ENCODE data around the gene CRY2. TPM values are rescaled to one million over a fixed set of nuclear protein-coding genes. Genes with fewer than 3 reads are reported as not detected.

CRY2 gene
- total RNA-seq, 6 experiments from 2014 or later = 19.6 to 104 (median 31.5) TPM

DNA sequence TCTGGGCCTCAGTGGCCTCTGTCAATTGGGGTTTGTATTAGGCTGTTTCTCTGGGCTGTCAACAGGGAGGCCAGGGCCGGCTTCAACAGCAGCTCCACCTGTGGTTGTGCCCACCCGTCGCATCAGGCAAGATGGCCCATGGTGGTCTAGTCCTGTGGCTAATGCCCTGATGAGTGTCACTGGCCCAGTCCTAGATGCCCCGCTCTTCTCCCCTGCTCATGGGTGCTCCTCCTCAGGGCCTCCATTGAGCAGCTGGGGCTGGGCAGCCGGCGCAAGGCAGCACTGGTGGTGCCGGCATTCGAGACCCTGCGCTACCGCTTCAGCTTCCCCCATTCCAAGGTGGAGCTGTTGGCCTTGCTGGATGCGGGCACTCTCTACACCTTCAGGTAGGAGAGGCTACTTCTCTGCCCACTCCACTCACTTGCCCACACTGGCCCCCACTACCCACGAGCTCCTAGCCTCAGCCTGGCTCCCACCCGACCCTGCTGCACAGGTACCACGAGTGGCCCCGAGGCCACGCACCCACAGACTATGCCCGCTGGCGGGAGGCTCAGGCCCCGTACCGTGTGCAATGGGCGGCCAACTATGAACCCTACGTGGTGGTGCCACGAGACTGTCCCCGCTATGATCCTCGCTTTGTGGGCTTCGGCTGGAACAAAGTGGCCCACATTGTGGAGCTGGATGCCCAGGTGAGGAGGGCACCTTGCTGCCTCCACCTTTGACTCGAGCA lies 80.6 kb downstream of the CRY2 start:
- DNase-seq = peak in 1 of 3 donors; percentile 38
- 100% methylated on average over 1 of the region's 27 CpGs for WGBS (ENCODE audit: insufficient coverage, low coverage, low lambda C conversion rate, missing lambda C conversion rate)

DNA sequence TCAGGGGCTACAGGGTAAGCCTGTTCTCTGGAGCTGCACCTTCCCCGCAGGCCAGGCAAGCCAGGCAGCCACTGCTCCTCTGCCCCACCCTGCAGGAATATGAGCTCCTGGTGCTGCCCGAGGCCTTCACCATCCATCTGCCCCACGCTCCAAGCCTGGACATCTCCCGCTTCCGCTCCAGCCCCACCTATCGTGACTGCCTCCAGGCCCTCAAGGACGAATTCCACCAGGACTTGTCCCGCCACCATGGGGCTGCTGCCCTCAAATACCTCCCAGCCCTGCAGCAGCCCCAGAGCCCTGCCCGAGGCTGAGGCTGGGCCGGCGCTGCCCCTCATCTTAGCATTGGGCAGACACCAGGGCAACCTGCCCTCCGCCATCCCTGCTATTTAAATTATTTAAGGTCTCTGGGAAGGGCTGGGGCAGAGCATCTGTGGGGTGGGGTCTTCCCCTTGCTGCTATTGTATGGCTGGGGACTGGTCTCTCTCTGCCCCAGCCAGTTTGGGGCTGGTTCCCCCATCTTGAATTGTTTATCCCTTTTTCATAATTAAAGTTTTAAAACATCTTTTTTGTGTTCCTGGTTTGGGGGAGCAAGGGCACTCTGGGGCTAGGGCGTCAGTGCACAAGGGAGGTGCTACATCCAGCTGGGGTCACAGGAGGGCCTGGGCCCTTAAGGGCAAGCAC lies 81.4 kb downstream of the CRY2 start:
- Histone ChIP-seq H3K36me3 (no peaks in the 10 kb centered on the region), H3K9me3 (no peaks in the 10 kb centered on the region), H3K4me1 (peaks cover 0 to 9% (median 4%) of the 10 kb centered on the region in 4 donors), H3K27ac (no peak overlapping the region), H3K27me3 (no peaks in the 10 kb centered on the region), H3K4me3 (no peak overlapping the region)
- ATAC-seq (no peak), DNase-seq (peak in 1 of 3 donors; percentile 41)
- intact Hi-C loops (cut with DNase I) = no loop called here
- TF ChIP-seq, protein P1, sequence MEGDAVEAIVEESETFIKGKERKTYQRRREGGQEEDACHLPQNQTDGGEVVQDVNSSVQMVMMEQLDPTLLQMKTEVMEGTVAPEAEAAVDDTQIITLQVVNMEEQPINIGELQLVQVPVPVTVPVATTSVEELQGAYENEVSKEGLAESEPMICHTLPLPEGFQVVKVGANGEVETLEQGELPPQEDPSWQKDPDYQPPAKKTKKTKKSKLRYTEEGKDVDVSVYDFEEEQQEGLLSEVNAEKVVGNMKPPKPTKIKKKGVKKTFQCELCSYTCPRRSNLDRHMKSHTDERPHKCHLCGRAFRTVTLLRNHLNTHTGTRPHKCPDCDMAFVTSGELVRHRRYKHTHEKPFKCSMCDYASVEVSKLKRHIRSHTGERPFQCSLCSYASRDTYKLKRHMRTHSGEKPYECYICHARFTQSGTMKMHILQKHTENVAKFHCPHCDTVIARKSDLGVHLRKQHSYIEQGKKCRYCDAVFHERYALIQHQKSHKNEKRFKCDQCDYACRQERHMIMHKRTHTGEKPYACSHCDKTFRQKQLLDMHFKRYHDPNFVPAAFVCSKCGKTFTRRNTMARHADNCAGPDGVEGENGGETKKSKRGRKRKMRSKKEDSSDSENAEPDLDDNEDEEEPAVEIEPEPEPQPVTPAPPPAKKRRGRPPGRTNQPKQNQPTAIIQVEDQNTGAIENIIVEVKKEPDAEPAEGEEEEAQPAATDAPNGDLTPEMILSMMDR (IDR thresholded peaks at IDR 0.05) = no peak
- no peak for TF ChIP-seq POLR2A (IDR thresholded peaks at IDR 0.05)
- 87% methylated on average over 3 of the region's 13 CpGs for WGBS (ENCODE audit: insufficient coverage, low coverage, low lambda C conversion rate, missing lambda C conversion rate)

More for the DNA sequence above, 80.6 kb downstream of the CRY2 start:
- Histone ChIP-seq H3K9me3 (no peaks in the 10 kb centered on the region), H3K4me3 (no peak overlapping the region), H3K36me3 (no peaks in the 10 kb centered on the region), H3K4me1 (peaks cover 0 to 4% (median under 1%) of the 10 kb centered on the region in 4 donors), H3K27me3 (no peaks in the 10 kb centered on the region), H3K27ac (no peak overlapping the region)
- TF ChIP-seq POLR2A (IDR thresholded peaks at IDR 0.05) = no peak
- TF ChIP-seq, protein P1 (IDR thresholded peaks at IDR 0.05) = no peak
- ATAC-seq = no peak
- intact Hi-C loops (cut with DNase I) = no loop called here

DNA sequence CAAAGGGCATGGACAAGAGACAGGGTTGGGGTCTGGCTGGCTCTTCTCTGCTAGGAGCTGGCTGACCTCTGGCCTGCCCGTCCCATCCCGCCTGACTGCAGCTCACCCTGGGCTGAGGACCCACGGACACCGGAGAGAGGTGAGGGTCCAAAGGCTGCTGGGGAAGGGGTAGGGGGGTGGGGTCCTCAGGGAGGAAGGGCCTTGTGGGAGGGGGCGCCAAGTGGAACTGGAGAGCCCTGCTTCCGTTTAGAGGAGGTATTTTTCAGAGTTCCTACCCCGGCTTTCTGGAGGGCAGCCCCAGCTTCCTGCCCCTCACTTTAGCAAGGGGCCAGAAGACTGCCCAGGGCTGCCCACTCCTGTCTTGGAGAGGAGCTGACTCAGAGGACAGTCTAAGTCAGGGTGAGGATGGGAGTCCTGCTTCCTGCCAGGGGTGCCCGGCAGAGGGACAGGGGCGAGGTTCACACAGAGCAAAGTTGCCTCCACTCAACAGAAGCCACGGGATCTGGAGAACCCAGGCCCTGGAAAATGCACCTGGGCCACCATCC lies 82.3 kb downstream of the CRY2 start:
- no peaks in the 10 kb centered on the region for H3K9me3 ChIP-seq
- intact Hi-C loops (cut with DNase I) = no loop called here
- no peaks in the 10 kb centered on the region for H3K27me3 ChIP-seq
- ATAC-seq (no peak), DNase-seq (no peak)
- WGBS (ENCODE audit: insufficient coverage, low coverage, low lambda C conversion rate, missing lambda C conversion rate) = 59% methylated on average over 3 of the region's 10 CpGs
- H3K27ac ChIP-seq = no peak overlapping the region
- peaks cover 0 to 18% (median 10%) of the 10 kb centered on the region in 4 donors for H3K4me1 ChIP-seq
- peaks cover 0 to under 1% (median 0%) of the 10 kb centered on the region in 4 donors for H3K36me3 ChIP-seq
- no peak overlapping the region for H3K4me3 ChIP-seq
- no peak for TF ChIP-seq POLR2A (IDR thresholded peaks at IDR 0.05)
- TF ChIP-seq, protein P1 (IDR thresholded peaks at IDR 0.05) = no peak

DNA sequence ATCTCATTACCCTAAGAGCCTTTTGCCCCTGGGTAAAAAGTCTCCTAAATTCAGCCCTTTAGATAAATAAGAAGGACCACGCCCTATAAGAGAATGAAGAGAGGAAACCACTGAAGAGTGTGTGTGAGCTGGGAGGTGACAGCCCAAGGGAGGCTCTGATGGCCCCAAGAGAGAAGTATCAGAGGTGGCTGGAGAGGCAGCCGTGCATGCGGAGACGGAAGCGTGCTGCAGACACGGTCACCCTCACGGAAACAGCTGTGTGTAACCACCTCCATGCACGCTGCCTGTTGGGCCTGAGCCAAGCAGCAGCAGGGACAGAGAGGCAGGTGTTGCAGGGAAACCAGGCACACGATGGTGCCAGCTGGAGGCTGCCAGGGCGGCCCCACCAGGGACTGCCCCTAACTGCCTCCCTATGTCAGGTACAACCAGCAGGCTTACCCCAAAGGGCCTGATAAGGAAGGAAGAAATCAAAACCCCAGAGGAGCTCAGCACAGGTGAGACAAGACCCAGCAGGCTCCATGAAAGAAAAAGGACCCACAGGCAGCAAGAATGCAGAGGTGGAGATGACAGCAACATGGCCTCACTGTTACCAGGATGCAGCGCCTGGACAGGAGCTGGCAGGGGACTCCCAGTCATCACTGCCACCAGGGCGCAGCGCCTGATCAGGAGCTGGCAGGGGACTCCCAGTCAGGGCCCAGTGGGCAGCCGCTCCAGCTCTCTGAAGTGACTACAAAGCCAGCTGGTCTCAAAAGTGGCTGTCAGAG lies 82.9 kb downstream of the CRY2 start:
- TF ChIP-seq POLR2A (IDR thresholded peaks at IDR 0.05) = no peak
- TF ChIP-seq, protein P1 (IDR thresholded peaks at IDR 0.05) = no peak
- intact Hi-C loops (cut with DNase I) = no loop called here
- Histone ChIP-seq H3K36me3 (peaks cover 0 to 5% (median 2%) of the 10 kb centered on the region in 4 donors), H3K4me3 (no peak overlapping the region), H3K27me3 (no peaks in the 10 kb centered on the region), H3K27ac (no peak overlapping the region), H3K9me3 (no peaks in the 10 kb centered on the region), H3K4me1 (peaks cover 0 to 23% (median 11%) of the 10 kb centered on the region in 4 donors)
- WGBS (ENCODE audit: insufficient coverage, low coverage, low lambda C conversion rate, missing lambda C conversion rate) = 61% methylated on average over 6 of the region's 14 CpGs
- DNase-seq (peak in 1 of 3 donors; percentile 60), ATAC-seq (no peak)
